Stimulated activated naive B cell treated with anti-CD40 and anti-IgM and Interleukin-4, amounts not matched to agents 10 μg/mL and 1 μg/mL and 100 μg/mL, for 72 hours (primary cell): Measurements from ENCODE around the gene PCDHAC2.

Experiments
- ATAC-seq, 2 donors: fragments of 150-1000 bp; cut with Tn5 transposase; replicated peaks; 2 replicates each; pipeline ENCODE4 v1.10.0; 2021; ENCODE audit warnings: moderate library complexity in 1 of 2
- DNase-seq: peaks from one replicate; pipeline ENCODE4 v3.0.0; 2021
- H3K27ac Mint-ChIP-seq: one replicate; pipeline ENCODE4 v1.8.0; 2022; ENCODE audit warnings: mild to moderate bottlenecking, mixed read lengths
- H3K27me3 Mint-ChIP-seq, 2 donors: one replicate each; pipeline ENCODE4 v1.8.0; 2022; ENCODE audit warnings: mixed read lengths in 2 of 2
- H3K36me3 Mint-ChIP-seq, 2 donors: one replicate each; pipeline ENCODE4 v1.8.0; 2022; ENCODE audit warnings: mixed read lengths in 2 of 2, mild to moderate bottlenecking in 1 of 2
- H3K4me1 Mint-ChIP-seq, 2 donors: one replicate each; pipeline ENCODE4 v1.8.0; 2022; ENCODE audit warnings: mixed read lengths in 2 of 2, mild to moderate bottlenecking in 1 of 2
- H3K4me3 Mint-ChIP-seq, 2 donors: one replicate each; pipeline ENCODE4 v1.8.0; 2022; ENCODE audit warnings: mild to moderate bottlenecking in 2 of 2, mixed read lengths in 2 of 2, moderate library complexity in 1 of 2
- H3K9me3 Mint-ChIP-seq, 2 donors: one replicate each; pipeline ENCODE4 v1.8.0; 2022; ENCODE audit warnings: mixed read lengths in 2 of 2, mild to moderate bottlenecking in 1 of 2

Gene PCDHAC2

DNA sequence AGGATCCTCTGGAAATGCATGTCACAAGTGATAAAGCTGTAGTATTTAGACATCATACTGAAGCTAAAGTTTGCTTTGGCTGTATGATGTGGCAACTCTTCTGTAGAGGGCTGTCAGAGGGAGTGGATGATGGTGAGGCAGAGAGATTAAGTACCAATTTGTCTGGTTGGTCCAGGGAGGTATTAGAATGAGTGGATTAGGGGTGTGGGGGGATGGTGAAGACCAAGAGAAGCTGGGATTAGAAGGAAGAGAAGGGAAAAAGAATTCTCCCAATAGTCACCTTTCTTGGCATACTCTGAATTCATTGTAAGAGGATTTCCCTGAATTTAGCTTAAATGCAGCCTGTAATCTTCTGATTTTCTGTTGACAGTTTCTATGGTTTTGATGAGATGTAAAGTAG, 3.6 kb downstream of the PCDHAC2 start:
- no peaks in the 10 kb centered on the region for H3K9me3 Mint-ChIP-seq
- no peak overlapping the region for H3K27ac Mint-ChIP-seq
- H3K4me3 Mint-ChIP-seq: no peak overlapping the region
- H3K4me1 Mint-ChIP-seq: peaks cover 0 to 2% of the 10 kb centered on the region in 2 donors
- ATAC-seq: no peak
- DNase-seq: no peak
- H3K36me3 Mint-ChIP-seq: no peaks in the 10 kb centered on the region
- peaks cover 22 to 38% of the 10 kb centered on the region in 2 donors for H3K27me3 Mint-ChIP-seq

DNA sequence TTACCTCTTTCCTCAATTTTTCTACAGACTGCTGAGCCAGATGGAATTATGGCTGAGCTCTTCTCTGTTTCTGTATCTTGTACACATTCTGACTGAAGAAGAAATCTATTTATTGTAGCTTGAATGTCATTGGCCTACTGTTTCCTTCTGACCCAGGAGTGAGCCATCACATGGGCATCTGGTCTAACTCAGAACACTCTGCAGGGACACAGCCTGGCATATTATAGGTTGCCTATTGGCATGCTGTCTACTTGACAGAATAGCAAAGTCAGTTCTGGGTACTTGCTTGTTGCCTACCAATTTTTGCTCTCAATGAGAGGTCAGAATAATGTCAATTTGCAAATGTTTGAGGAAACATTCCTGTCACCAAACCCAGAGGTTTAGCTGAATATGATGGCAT, 7.3 kb downstream of the PCDHAC2 start:
- Mint-ChIP-seq H3K27ac (no peak overlapping the region), H3K36me3 (no peaks in the 10 kb centered on the region)

DNA sequence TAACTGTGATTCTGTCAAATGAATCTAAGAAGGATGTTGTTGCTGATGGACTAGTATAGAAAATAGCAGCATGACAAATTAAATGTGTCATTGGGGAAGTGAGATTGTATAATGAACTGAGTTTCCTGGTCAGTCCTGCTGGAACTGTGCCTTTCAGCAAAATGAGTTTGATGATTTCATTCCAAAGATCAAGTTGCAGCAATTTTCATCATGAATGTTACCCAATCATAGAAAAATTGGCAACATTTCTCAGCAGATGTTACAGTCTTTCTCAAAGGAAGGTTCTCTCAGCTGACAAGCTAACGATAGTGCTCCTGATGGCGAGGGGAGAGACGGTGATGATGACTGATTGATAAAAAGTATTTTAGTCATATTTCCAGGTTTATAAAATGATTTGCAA, 10.7 kb downstream of the PCDHAC2 start:
- Mint-ChIP-seq H3K36me3 (no peaks in the 10 kb centered on the region), H3K27ac (no peak overlapping the region), H3K4me3 (no peak overlapping the region), H3K9me3 (no peaks in the 10 kb centered on the region), H3K4me1 (no peaks in the 10 kb centered on the region), H3K27me3 (peaks cover 6 to 9% of the 10 kb centered on the region in 2 donors)
- no peak for ATAC-seq
- DNase-seq: no peak

More for the DNA sequence above, 7.3 kb downstream of the PCDHAC2 start:
- Mint-ChIP-seq H3K27me3 (peaks cover 6 to 9% of the 10 kb centered on the region in 2 donors), H3K4me3 (no peak overlapping the region), H3K9me3 (no peaks in the 10 kb centered on the region), H3K4me1 (no peaks in the 10 kb centered on the region)
- no peak for ATAC-seq
- DNase-seq: no peak

DNA sequence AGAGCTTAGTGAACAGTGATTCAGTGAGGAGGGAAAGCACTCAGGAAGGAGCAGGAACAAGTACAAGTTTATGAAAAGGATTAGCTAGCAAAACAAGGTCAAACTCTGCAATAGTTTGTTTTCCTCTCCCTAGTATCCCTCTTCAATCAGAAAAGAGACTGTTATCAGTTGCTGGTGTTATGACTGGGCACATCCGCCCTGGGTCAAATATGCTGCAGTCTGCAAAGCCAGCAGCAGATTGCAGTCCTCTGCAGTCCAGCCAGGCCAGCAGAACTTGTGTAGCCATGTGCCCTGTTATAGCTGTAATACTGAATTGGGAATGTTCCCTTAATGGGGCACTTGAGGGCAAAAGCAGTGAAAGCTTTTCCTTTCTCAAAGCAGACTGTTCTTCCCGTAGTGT, 12.0 kb downstream of the PCDHAC2 start:
- Mint-ChIP-seq H3K4me1 (no peaks in the 10 kb centered on the region), H3K36me3 (no peaks in the 10 kb centered on the region), H3K9me3 (no peaks in the 10 kb centered on the region), H3K27ac (no peak overlapping the region), H3K4me3 (no peak overlapping the region), H3K27me3 (peaks cover 6 to 9% of the 10 kb centered on the region in 2 donors)
- no peak for DNase-seq
- ATAC-seq: no peak

DNA sequence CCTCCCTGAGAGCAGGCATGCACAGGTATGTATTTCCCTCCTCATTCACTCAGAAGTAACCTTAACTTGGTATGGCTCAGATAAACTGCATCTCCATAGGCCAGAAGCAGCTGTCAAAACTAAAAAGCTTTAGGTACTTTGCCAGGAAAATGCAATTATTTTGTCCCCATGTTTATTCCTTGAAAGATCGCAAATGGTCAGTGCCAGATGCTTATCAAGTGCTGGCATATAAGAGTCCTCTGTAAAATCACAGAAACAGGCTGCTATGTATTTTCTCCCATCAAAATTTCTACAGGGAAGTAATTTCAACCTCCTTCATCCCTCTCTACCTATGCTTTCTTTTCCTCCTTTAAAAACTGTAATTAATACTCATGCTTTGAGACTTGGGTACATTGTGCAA, 12.7 kb downstream of the PCDHAC2 start:
- ATAC-seq (no peak), DNase-seq (no peak)
- Mint-ChIP-seq H3K36me3 (no peaks in the 10 kb centered on the region), H3K27ac (no peak overlapping the region), H3K4me1 (no peaks in the 10 kb centered on the region), H3K9me3 (no peaks in the 10 kb centered on the region), H3K4me3 (no peak overlapping the region), H3K27me3 (peaks cover 6 to 9% of the 10 kb centered on the region in 2 donors)

DNA sequence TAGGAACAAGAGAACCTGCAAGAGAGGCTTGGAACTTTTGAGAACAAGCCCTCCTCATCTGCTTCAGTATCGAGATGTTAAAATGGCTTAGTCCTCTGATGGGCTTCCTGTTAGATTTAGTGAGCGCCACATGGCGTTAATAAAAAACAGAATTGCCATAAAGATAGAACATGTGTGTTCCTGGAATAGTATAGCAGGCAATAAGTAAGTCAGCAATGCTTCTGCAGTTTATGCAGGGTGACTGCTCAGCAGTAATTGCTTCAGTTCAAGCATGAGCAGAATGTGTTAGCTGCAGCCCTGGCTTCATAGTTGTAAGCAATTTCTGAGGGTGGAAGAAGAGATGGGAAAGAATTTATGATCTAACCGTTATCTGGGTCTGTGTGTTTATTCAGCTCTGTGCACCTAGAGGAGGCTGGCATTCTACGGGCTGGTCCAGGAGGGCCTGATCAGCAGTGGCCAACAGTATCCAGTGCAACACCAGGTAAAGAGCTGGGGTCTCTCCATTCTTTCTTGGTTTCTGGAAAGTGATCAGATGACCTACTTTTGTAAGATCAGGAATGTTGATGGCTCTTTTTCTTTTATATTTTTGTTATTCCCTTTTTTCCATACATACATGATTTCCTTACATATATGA, 15.9 kb downstream of the PCDHAC2 start:
- Mint-ChIP-seq H3K27me3 (no peaks in the 10 kb centered on the region), H3K9me3 (no peaks in the 10 kb centered on the region), H3K36me3 (no peaks in the 10 kb centered on the region), H3K4me3 (no peak overlapping the region), H3K27ac (no peak overlapping the region), H3K4me1 (no peaks in the 10 kb centered on the region)
- DNase-seq: no peak
- ATAC-seq: no peak

DNA sequence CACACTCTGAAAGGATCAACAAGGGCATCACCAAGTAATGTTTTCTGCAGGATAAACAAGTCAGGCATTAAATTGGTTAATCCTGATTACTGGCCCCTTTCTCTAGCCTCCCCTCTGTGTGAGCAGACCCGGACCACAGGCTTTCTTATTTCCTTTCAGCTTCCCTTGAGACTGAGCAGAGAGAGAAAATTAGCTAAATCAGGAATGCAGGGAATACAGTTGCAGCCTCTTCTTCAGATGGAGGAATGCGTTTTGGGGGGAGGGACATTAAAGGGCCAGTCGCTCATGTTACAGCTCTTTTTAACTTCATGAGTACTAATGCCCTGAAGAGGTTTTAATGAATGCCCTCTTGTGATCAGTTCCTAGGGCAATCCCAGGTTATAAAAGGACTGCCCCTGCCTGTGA, 19.8 kb downstream of the PCDHAC2 start:
- H3K27me3 Mint-ChIP-seq: peaks cover 0 to 3% of the 10 kb centered on the region in 2 donors
- no peaks in the 10 kb centered on the region for H3K9me3 Mint-ChIP-seq
- H3K27ac Mint-ChIP-seq: no peak overlapping the region
- no peak for ATAC-seq
- H3K36me3 Mint-ChIP-seq: no peaks in the 10 kb centered on the region
- DNase-seq: no peak
- no peaks in the 10 kb centered on the region for H3K4me1 Mint-ChIP-seq
- H3K4me3 Mint-ChIP-seq: no peak overlapping the region

DNA sequence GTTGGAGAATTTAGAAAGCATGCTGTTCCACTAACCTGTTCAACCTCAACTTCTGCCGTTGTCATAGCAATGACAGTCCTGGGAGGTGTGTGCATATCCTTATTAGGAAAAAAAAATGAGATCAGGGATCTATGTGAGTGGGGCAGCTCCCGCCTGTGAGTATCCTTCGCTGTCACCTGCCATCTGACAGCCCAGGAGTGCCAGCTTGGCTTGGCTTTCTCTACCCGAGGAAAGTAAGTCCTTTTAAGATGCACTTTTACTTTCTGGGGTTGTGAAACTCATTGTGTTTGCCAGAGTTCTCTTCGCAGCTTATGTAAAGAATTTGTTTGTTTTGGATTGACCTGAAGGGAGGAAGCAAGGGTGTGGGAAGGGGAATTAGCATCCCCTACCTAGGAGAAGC, 21.8 kb downstream of the PCDHAC2 start:
- no peak overlapping the region for H3K27ac Mint-ChIP-seq
- no peaks in the 10 kb centered on the region for H3K36me3 Mint-ChIP-seq
- ATAC-seq (no peak), DNase-seq (no peak)
- no peaks in the 10 kb centered on the region for H3K4me1 Mint-ChIP-seq
- H3K4me3 Mint-ChIP-seq: no peak overlapping the region
- peaks cover 0 to 2% of the 10 kb centered on the region in 2 donors for H3K9me3 Mint-ChIP-seq
- peaks cover 0 to 3% of the 10 kb centered on the region in 2 donors for H3K27me3 Mint-ChIP-seq

DNA sequence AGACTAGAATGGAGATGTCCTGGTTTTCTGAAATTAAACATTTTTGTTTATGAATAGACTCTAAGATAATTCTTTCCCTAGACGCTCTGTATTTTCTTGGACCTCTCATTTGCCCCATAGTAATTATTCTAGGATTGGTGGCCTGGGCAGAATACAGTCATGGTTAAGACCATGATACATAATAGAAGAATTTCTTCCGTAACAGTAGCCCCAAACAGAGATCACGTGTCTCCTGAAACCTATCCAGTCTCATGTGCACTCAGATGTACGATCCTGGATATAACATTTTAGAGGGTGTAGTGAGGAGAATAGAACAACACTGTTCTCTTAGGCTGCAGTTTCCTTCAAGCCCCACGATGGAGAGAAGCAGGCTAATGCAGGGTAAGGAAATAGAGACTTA, 22.3 kb downstream of the PCDHAC2 start:
- Mint-ChIP-seq H3K27ac (no peak overlapping the region), H3K4me3 (no peak overlapping the region), H3K4me1 (no peaks in the 10 kb centered on the region), H3K27me3 (peaks cover 0 to 3% of the 10 kb centered on the region in 2 donors), H3K9me3 (peaks cover 0 to 2% of the 10 kb centered on the region in 2 donors), H3K36me3 (no peaks in the 10 kb centered on the region)
- ATAC-seq (no peak), DNase-seq (no peak)

DNA sequence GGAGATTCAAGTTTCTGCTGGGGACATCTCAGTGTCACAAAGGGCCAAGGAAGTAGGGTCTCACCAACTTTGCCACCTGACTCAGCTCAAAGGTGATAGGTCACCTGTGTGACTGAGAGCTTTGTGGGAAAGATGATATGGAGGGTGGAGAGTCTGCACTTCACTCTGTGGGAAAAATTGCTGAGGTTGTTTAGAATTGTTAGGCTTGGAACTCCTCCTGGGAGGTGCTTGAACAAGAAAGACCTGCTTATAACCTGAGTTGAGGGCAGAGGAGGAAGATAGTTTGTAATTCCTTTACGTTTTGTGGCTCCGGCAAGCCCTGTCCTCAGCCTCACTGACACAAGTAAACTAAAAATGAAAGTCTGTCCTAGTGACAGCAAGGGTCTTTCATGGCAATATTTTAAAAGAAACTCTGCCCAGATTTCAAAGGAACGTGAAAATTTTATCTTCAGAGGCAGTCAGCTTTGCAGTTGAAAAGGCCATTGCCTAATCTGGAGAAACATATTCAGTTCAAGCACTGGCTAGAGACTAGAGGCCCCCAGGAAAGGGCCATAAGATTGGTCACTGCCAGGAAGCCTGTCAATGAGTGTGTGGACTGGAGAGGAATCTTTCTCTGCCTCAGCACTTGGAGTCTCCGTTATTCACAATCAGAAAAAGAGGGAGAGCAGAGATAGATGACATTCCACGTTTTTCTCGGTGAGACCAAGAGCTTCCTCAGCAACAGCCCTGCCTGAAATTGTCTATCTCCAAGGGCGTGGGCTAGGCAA, 23.2 kb downstream of the PCDHAC2 start:
- Mint-ChIP-seq H3K27ac (no peak overlapping the region), H3K36me3 (no peaks in the 10 kb centered on the region), H3K9me3 (peaks cover 0 to 2% of the 10 kb centered on the region in 2 donors), H3K4me3 (no peak overlapping the region), H3K27me3 (peaks cover 0 to 3% of the 10 kb centered on the region in 2 donors), H3K4me1 (no peaks in the 10 kb centered on the region)
- ATAC-seq: no peak
- DNase-seq: no peak

DNA sequence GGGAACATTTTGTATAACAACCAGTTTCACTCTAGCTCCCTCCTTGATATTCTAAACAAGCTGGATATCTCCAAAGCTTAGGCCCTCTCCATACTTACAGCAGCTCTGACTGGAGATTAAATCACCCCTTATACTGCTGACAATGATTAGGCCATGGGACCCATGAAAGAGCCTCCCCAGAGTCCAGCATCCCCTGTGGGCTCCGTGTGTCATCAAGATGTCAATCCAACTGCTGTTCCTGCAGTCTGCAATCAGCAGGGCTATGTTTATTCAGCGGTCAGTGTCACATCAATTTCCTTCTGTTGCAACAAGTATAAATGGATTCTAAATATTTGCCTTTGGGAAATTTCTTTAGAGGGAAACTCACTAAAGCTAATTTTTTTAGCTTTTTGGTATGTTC, 26.6 kb downstream of the PCDHAC2 start:
- ATAC-seq (no peak), DNase-seq (no peak)
- H3K9me3 Mint-ChIP-seq: peaks cover 0 to 2% of the 10 kb centered on the region in 2 donors
- no peak overlapping the region for H3K27ac Mint-ChIP-seq
- peaks cover 0 to 3% of the 10 kb centered on the region in 2 donors for H3K27me3 Mint-ChIP-seq
- H3K4me1 Mint-ChIP-seq: no peaks in the 10 kb centered on the region
- no peaks in the 10 kb centered on the region for H3K36me3 Mint-ChIP-seq
- H3K4me3 Mint-ChIP-seq: no peak overlapping the region

DNA sequence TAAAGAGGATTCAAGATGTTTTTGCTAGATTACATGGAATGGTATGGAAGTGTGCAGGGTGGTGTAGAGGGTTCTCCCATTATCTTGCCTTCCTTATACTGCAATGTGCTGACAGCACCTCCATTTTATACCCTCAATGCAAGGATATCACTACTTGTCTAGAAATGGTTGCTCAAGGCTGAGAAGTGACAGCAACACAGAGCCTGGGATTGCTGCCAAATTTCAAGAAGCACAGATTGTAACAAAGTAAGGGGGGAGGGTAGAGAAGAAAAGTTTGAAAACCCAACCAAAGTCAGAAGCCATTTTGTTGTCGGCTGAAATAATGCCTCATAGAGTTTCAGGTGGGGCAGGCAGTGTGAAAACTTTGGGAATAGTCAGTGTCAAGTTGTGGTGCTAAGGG, 29.8 kb downstream of the PCDHAC2 start:
- peaks cover 6 to 10% of the 10 kb centered on the region in 2 donors for H3K27me3 Mint-ChIP-seq
- H3K27ac Mint-ChIP-seq: no peak overlapping the region
- H3K9me3 Mint-ChIP-seq: peaks cover 0 to 2% of the 10 kb centered on the region in 2 donors
- no peaks in the 10 kb centered on the region for H3K36me3 Mint-ChIP-seq
- no peak overlapping the region for H3K4me3 Mint-ChIP-seq
- DNase-seq (no peak), ATAC-seq (no peak)
- no peaks in the 10 kb centered on the region for H3K4me1 Mint-ChIP-seq

DNA sequence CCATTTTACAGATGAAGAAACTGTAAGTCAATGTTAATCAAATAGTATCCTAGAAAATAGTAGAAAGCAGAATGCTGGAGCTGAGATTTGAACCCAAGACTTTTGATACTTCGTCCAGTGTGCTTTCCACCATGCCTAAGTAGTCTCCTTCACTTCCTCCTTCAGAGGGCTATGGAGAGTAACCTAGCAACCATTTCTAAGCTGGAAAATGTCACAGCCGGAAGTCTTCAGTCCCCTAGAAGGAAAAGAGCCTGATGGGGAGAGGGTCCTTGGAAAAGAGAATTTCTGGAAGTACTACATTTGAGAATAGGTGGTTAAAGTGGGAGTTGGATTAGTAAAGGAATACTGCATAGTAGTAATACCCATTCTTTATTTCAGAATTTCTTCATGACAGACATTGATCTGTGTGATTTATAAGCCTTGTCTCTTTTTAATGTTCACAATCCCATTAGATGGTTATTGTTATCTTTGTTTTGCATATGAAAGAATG, 32.7 kb downstream of the PCDHAC2 start:
- DNase-seq (no peak), ATAC-seq (no peak)
- no peak overlapping the region for H3K27ac Mint-ChIP-seq
- H3K27me3 Mint-ChIP-seq: peaks cover 20 to 27% of the 10 kb centered on the region in 2 donors
- no peaks in the 10 kb centered on the region for H3K36me3 Mint-ChIP-seq
- H3K9me3 Mint-ChIP-seq: no peaks in the 10 kb centered on the region
- H3K4me1 Mint-ChIP-seq: peaks cover 3 to 8% of the 10 kb centered on the region in 2 donors
- no peak overlapping the region for H3K4me3 Mint-ChIP-seq

DNA sequence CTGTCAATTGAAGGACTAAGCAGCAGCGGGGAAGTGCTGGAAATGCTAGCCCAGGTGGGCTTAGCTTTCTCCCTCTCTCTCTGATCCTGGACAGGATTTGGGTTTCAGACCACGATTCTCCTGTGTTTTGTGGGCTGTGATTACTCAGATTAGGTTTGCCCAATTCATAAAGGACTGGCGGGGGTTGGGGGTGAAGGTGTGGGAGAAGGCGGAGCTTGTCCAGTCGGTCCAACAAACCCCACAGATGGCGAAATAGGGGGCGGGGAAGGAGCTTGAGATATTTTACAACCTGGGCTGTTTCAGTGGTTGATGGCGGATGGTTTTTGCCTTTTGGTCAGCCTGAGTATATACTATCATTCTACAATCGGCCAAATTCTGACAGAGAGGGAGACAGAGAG, 35.2 kb downstream of the PCDHAC2 start:
- DNase-seq: no peak
- no peak for ATAC-seq
- Mint-ChIP-seq H3K9me3 (no peaks in the 10 kb centered on the region), H3K36me3 (no peaks in the 10 kb centered on the region), H3K27me3 (peaks cover 22 to 27% of the 10 kb centered on the region in 2 donors), H3K27ac (no peak overlapping the region), H3K4me1 (peaks cover 3 to 8% of the 10 kb centered on the region in 2 donors), H3K4me3 (no peak overlapping the region)
